Endothelial cell of umbilical vein (primary cell): Measurements from ENCODE around the gene POU3F1. TPM values are rescaled to one million over a fixed set of nuclear protein-coding genes. Genes with fewer than 3 reads are reported as not detected.

Experiments
- BruUV-seq: library from RNA; stranded (reverse); fragments of 400-500 nt; replicated peaks from 2 replicates; lab custom pipeline; 2021; lab: Mats Ljungman, UMichigan
- CTCF ChIA-PET: fragments of 300-600, 350-600 bp; sonication (Branson Sonifier 250); formaldehyde crosslinking; loops from one replicate; lab custom pipeline; 2021; ENCODE audit warnings: antibody characterized with exemption, inconsistent platforms; lab: Charles Lee
- POLR2A ChIA-PET: fragments of 300-600, 350-600 bp; sonication (Branson Sonifier 250); formaldehyde crosslinking; loops from one replicate; lab custom pipeline; 2021; ENCODE audit warnings: antibody characterized with exemption, inconsistent platforms; lab: Charles Lee
- DNase-seq: peaks from one replicate; pipeline ENCODE4 v3.0.0-alpha.2; 2011; ENCODE audit warnings: low read depth, low spot score
- FAIRE-seq: peaks from 2 replicates; lab custom pipeline; 2011; peaks lifted over from hg19 to GRCh38; lab: Jason Lieb, UNC
- H2AFZ ChIP-seq: 2 replicates; pipeline ENCODE4 v1.6.0; 2012; ENCODE audit warnings: low read depth, low read length, control low read depth, inconsistent platforms
- H3K27ac ChIP-seq: 2 replicates; pipeline ENCODE4 v1.5.1; 2011; ENCODE audit warnings: low read depth, mild to moderate bottlenecking, control low read depth, low read length, moderate library complexity; ENCODE audit not compliant: insufficient read depth
- H3K27me3 ChIP-seq, 2 experiments: 2 replicates each; pipeline versions ENCODE4 v1.6.0 to v1.6.1; 2011; ENCODE audit warnings: low read length in 2 of 2, mixed read lengths in 1 of 2; ENCODE audit not compliant: control insufficient read depth in 2 of 2, insufficient read depth in 2 of 2
- H3K36me3 ChIP-seq, 2 experiments: 2 replicates in 1 of 2; 3 replicates in 1 of 2; pipeline ENCODE4 v1.5.1; 2011; ENCODE audit warnings: low read length in 2 of 2, mild to moderate bottlenecking in 1 of 2, moderate library complexity in 1 of 2; ENCODE audit not compliant: control insufficient read depth in 2 of 2, insufficient read depth in 2 of 2; ENCODE audit errors: extremely low read depth in 1 of 2
- H3K4me1 ChIP-seq: 3 replicates; pipeline ENCODE4 v1.5.1; 2011; ENCODE audit warnings: mild to moderate bottlenecking, low read length; ENCODE audit not compliant: control insufficient read depth, insufficient read depth; ENCODE audit errors: extremely low read depth
- H3K4me2 ChIP-seq: 2 replicates; pipeline ENCODE4 v1.6.1; 2011; ENCODE audit warnings: low read length, control low read depth, mixed read lengths; ENCODE audit not compliant: insufficient read depth
- H3K4me3 ChIP-seq, 3 experiments: fragments of 200-600 bp in 1 of 3; sonication (generic), shearing (Covaris generic) in 1 of 3; replicated peaks in 1 of 3; 2 replicates each; pipeline ENCODE4 v1.5.1; 2011 to 2016; ENCODE audit warnings: control low read depth in 3 of 3, low read length in 3 of 3, mild to moderate bottlenecking in 2 of 3, inconsistent platforms in 1 of 3, low read depth in 1 of 3, moderate library complexity in 1 of 3; ENCODE audit not compliant: insufficient read depth in 1 of 3
- H3K79me2 ChIP-seq: 2 replicates; pipeline ENCODE4 v1.6.0; 2012; ENCODE audit warnings: low read length, inconsistent platforms; ENCODE audit not compliant: control insufficient read depth, insufficient read depth
- H3K9ac ChIP-seq: replicated peaks from 2 replicates; pipeline ENCODE3; 2011; ENCODE audit warnings: low read length, control low read depth; ENCODE audit not compliant: insufficient read depth; ENCODE audit errors: extremely low read depth
- H3K9me1 ChIP-seq: replicated peaks from 3 replicates; pipeline ENCODE4 v1.6.0; 2011; ENCODE audit warnings: mild to moderate bottlenecking, low read length; ENCODE audit not compliant: control insufficient read depth, insufficient read depth; ENCODE audit errors: extremely low read depth
- H3K9me3 ChIP-seq: replicated peaks from 2 replicates; pipeline ENCODE4 v1.5.1; 2012; ENCODE audit warnings: low read length, inconsistent platforms; ENCODE audit not compliant: control insufficient read depth, insufficient read depth
- H4K20me1 ChIP-seq: replicated peaks from 2 replicates; pipeline ENCODE3; 2011; ENCODE audit warnings: mild to moderate bottlenecking, low read length; ENCODE audit not compliant: control insufficient read depth, insufficient read depth; ENCODE audit errors: extremely low read depth
- EZH2 ChIP-seq: IDR thresholded peaks from 2 replicates; pipeline ENCODE4 v1.6.1; 2012; ENCODE audit warnings: borderline replicate concordance, low read depth, mild to moderate bottlenecking, moderate library complexity, low read length, inconsistent platforms; ENCODE audit not compliant: severe bottlenecking
- FOS ChIP-seq: IDR thresholded peaks from 2 replicates; pipeline ENCODE4 v1.6.1; 2011; ENCODE audit warnings: mild to moderate bottlenecking, low read length, moderate library complexity, borderline replicate concordance; ENCODE audit not compliant: insufficient read depth
- GATA2 ChIP-seq: IDR thresholded peaks from 2 replicates; pipeline ENCODE4 v1.7.0; 2011; ENCODE audit warnings: low read depth, mild to moderate bottlenecking, moderate library complexity, mixed read lengths, low read length; ENCODE audit not compliant: insufficient read length, insufficient read depth
- JUN ChIP-seq: IDR thresholded peaks from 2 replicates; pipeline ENCODE4 v1.6.1; 2011; ENCODE audit warnings: borderline replicate concordance, low read depth; ENCODE audit not compliant: insufficient read length, insufficient read depth
- MYC ChIP-seq: IDR thresholded peaks from one replicate; pipeline ENCODE4 v1.6.1; 2011; ENCODE audit warnings: mild to moderate bottlenecking, low read depth, low read length
- POLR2A ChIP-seq: IDR thresholded peaks from 2 replicates; pipeline ENCODE4 v1.6.1; 2012; ENCODE audit warnings: low read depth, mild to moderate bottlenecking, control low read depth, low read length
- POLR2AphosphoS5 ChIP-seq: IDR thresholded peaks from 2 replicates; pipeline ENCODE4 v1.6.1; 2012; ENCODE audit warnings: low read depth, mild to moderate bottlenecking, control low read depth, low read length, moderate library complexity; ENCODE audit not compliant: insufficient read depth
- dilution Hi-C: fragments of 300-500 bp; cut with MboI; formaldehyde crosslinking; loops from one replicate; pipeline ENCODE4 v1.15.0; 2019; ENCODE audit warnings: low sequenced_read_pairs; ENCODE audit not compliant: extremely low pct_ligation_motif_present
- intact Hi-C: fragments of 100-400 bp; cut with micrococcal nuclease; formaldehyde crosslinking; loops from one replicate; pipeline ENCODE4 v1.10.0; 2022
- polyA plus RNA-seq, 4 experiments: library from polyadenylated mRNA; depleted of rRNA in 3 of 4; stranded (reverse) in 3 of 4; unstranded in 1 of 4; fragments of >200 nt; gene quantifications; 2 replicates each; pipeline versions ENCODE4 v1.2.1 to v1.2.3, GENCODE V29; 2011 to 2012; ENCODE audit warnings: missing spikeins in 1 of 4
- total RNA-seq: library from RNA; stranded (reverse); gene quantifications from 2 replicates; pipeline ENCODE4 v1.2.3, GENCODE V29; 2021
- TF ChIP-seq, protein P1 (sequence below), 2 donors: IDR thresholded peaks; 1 replicate in 1 of 2; 2 replicates in 1 of 2; pipeline ENCODE4 v1.5.1; 2011; ENCODE audit warnings: low read length in 2 of 2, mild to moderate bottlenecking in 2 of 2, moderate library complexity in 2 of 2, control low read depth in 1 of 2, inconsistent platforms in 1 of 2, low read depth in 1 of 2; ENCODE audit not compliant: insufficient read depth in 1 of 2; ENCODE audit errors: extremely low read depth in 1 of 2

The POU3F1 gene
- total and polyA plus RNA-seq, 2 donors (not counting 3 experiments of a cell fraction or from before 2014, with no cell fraction given) = not detected

DNA sequence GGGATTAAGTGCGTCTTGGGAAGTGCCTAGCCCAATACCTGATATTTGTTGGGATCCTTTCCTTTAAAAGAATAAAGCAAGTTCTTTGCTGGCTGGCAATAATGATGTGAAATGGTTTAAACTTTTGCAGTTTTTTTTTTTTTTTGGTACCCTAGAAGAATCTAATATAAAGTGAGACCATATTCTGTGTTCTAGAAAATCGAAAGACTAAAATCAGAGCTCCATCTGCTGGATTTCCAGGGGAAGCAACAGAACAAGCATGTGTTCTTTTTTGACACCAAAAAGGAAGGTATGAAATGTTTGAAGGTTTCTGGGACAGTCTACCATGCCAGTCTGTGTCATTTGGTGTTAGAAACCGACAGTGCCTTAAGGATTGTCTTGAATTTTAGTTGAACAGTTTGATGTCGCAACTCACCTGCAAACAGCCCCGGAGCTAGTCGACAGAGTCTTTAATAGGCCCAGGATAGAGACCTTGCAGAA, 27.7 kb downstream of the POU3F1 start:
- POLR2A ChIA-PET = interaction anchor here (0.7 kb wide), 1 partner anchor 414 kb away, joined by 5 read pairs; no protein-coding TSS in a partner anchor
- no peak overlapping the region for H3K27ac ChIP-seq
- H3K9me1 ChIP-seq = no peaks in the 10 kb centered on the region
- intact Hi-C loops (loop anchor here (1.0 to 10.0 kb wide), 3 partner anchors 29 to 444 kb away; partner anchors contain the start of gene SF3A3), dilution Hi-C loops (no loop called here)
- H2AFZ ChIP-seq = no peak overlapping the region
- DNase-seq = peak; percentile 28
- peaks cover 22 to 29% of the 10 kb centered on the region in 2 experiments for H3K36me3 ChIP-seq
- peaks cover 32% of the 10 kb centered on the region for H3K4me1 ChIP-seq
- no TSS peak for BruUV-seq
- no peak overlapping the region for H3K9ac ChIP-seq
- no peaks in the 10 kb centered on the region for H3K27me3 ChIP-seq
- FAIRE-seq = peak; percentile 50
- TF ChIP-seq MYC (no peak), EZH2 (no peak), POLR2A (no peak), JUN (no peak), FOS (no peak), POLR2AphosphoS5 (no peak), GATA2 (no peak)
- TF ChIP-seq, protein P1, sequence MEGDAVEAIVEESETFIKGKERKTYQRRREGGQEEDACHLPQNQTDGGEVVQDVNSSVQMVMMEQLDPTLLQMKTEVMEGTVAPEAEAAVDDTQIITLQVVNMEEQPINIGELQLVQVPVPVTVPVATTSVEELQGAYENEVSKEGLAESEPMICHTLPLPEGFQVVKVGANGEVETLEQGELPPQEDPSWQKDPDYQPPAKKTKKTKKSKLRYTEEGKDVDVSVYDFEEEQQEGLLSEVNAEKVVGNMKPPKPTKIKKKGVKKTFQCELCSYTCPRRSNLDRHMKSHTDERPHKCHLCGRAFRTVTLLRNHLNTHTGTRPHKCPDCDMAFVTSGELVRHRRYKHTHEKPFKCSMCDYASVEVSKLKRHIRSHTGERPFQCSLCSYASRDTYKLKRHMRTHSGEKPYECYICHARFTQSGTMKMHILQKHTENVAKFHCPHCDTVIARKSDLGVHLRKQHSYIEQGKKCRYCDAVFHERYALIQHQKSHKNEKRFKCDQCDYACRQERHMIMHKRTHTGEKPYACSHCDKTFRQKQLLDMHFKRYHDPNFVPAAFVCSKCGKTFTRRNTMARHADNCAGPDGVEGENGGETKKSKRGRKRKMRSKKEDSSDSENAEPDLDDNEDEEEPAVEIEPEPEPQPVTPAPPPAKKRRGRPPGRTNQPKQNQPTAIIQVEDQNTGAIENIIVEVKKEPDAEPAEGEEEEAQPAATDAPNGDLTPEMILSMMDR (IDR thresholded peaks at IDR 0.05; ENCODE audit: extremely low read depth in 1 of 2, insufficient read depth in 1 of 2, low read depth in 1 of 2, low read length in 2 of 2) = peak; percentile 49 to 55
- H3K4me2 ChIP-seq = no peak overlapping the region
- no peaks in the 10 kb centered on the region for H3K9me3 ChIP-seq
- no peak overlapping the region for H3K4me3 ChIP-seq
- H3K79me2 ChIP-seq = peaks cover 36% of the 10 kb centered on the region
- peaks cover 2% of the 10 kb centered on the region for H4K20me1 ChIP-seq
- CTCF ChIA-PET = interaction anchor here (0.6 to 3.8 kb wide), 14 partner anchors 10 to 1443 kb away, joined by 3 to 37 read pairs (median 4); partner anchors contain the start of gene SF3A3
